DMS 273 treated with DMSO at 0.1 percent for 48 hours (cell line): ENCODE data around the gene MGST2.

Source experiments
- DNase-seq: peaks from one replicate; lab custom pipeline; 2025; lab: John Stamatoyannopoulos, UW

Gene MGST2

GRCh38 chr4:139643042-139643895, 22.4 kb upstream of the MGST2 start:
- DNase-seq, result no peak

GRCh38 chr4:139645458-139645857, 20.2 kb upstream of the MGST2 start:
- no peak for DNase-seq

- DNase-seq, result no peak
Measured at GRCh38 chr4:139647184-139647583, 18.4 kb upstream of the MGST2 start.

- no peak for DNase-seq
Measured at GRCh38 chr4:139647952-139648351, 17.7 kb upstream of the MGST2 start.

- peak; percentile 11 for DNase-seq
Measured at GRCh38 chr4:139651282-139652194, 14.1 kb upstream of the MGST2 start.

- DNase-seq, result no peak
Measured at GRCh38 chr4:139654516-139654915, 11.1 kb upstream of the MGST2 start.

GRCh38 chr4:139655116-139655515, 10.5 kb upstream of the MGST2 start:
- DNase-seq, result peak; percentile 7

GRCh38 chr4:139656614-139657486, 8.8 kb upstream of the MGST2 start:
- DNase-seq, result peak; percentile 15

GRCh38 chr4:139658185-139658584, 7.4 kb upstream of the MGST2 start:
- no peak for DNase-seq

- no peak for DNase-seq
Measured at GRCh38 chr4:139658586-139659382, 6.8 kb upstream of the MGST2 start.

- DNase-seq, result no peak
Measured at GRCh38 chr4:139659735-139660424, 5.7 kb upstream of the MGST2 start.

- DNase-seq, result no peak
Measured at GRCh38 chr4:139660568-139661043, 5.0 kb upstream of the MGST2 start.

- no peak for DNase-seq
Measured at GRCh38 chr4:139663561-139664138, 2.0 kb upstream of the MGST2 start.

GRCh38 chr4:139664442-139664841, 1.2 kb upstream of the MGST2 start:
- DNase-seq, result no peak

GRCh38 chr4:139665079-139665689, 435 bp upstream of the MGST2 start:
- DNase-seq, result no peak

GRCh38 chr4:139666735-139667281, 1.2 kb downstream of the MGST2 start:
- DNase-seq, result peak; percentile 32

- DNase-seq, result no peak
Measured at GRCh38 chr4:139668036-139668435, 2.4 kb downstream of the MGST2 start.

GRCh38 chr4:139668658-139669201, 3.1 kb downstream of the MGST2 start:
- DNase-seq, result no peak

GRCh38 chr4:139669335-139669734, 3.7 kb downstream of the MGST2 start:
- DNase-seq, result no peak
